NOMO-1 treated with dmso at 0.1 percent for 144 hours (cell line): ENCODE data around the gene MYH9.
"Not testable (repeated sequence)": the region's sequence is repeated elsewhere in the genome, so short reads cannot be mapped to it uniquely, and the experiment has no call there.

ENCODE experiments used
- DNase-seq: peaks from one replicate; lab custom pipeline; 2025; ENCODE audit not compliant: unreplicated experiment; lab: John Stamatoyannopoulos, UW

Gene MYH9

DNA sequence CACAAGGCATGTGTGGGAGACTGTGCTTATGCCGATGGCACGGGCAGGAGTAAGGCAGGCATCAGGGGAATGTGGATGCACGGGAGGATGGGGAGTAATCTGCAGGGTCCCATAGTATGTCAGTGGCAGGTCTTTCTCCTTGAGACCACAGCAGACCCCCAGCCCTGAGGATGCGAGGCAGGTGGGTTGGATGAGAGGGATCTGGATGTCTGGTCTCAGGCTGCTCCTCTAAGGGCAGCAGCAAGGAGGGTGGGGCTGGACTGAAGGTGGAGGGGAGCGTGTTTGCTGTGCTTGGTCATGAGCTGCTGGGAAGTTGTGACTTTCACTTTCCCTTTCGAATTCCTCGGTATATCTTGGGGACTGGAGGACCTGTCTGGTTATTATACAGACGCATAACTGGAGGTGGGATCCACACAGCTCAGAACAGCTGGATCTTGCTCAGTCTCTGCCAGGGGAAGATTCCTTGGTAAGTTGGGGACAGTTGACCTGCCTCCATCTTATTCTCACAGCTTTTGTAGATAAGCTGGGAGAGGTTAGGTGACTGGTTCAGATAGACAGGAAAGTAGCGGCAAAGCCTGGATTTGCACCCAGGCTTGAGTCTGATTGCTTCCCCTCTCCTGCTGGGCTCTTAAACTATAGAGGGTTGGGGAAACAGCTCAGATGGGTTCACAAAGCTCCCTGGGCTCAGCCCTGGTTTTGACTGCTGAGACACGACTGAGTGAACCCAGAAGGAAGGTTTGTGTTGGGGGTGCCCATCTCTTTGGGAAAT, 134.8 kb downstream of the MYH9 start, which contains the start of gene APOL1:
Gene APOL1 (plus strand): TSS at position 380 of the 769 bp plus-strand sequence. CDS start 1,823 bp downstream, outside the sequence.
- peak; percentile 43 for DNase-seq

DNA sequence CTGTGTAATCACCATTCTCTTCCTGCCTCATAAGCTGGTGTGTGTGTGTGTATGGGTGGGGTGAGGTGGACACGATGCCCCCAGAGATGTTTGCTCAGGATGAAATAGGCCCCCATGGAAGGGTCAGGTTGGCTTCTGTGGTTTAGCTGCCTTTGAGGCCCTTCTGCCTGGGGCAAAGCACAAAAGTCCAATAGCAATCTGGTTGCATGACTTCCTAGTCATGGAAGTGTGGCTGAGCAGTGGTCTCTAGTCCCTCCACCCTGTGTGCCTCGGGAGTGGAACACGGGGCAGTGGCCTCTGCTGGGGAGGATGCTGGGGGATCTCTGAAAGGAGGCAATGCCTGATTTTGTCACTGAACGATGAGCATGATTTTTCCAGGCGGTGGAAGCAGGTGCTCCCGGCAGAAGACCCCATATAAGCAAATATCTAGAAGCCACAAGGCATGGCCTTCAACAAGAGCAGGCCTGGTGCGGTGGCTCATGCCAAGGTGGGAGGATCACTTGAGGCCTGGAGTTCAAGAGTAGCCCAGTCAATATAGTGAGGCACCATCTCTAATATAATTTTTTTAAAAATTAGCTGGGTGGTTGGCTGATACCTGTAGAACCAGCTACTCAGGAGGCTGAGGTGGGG, 135.7 kb downstream of the MYH9 start:
- not testable (repeated sequence) for DNase-seq

DNA sequence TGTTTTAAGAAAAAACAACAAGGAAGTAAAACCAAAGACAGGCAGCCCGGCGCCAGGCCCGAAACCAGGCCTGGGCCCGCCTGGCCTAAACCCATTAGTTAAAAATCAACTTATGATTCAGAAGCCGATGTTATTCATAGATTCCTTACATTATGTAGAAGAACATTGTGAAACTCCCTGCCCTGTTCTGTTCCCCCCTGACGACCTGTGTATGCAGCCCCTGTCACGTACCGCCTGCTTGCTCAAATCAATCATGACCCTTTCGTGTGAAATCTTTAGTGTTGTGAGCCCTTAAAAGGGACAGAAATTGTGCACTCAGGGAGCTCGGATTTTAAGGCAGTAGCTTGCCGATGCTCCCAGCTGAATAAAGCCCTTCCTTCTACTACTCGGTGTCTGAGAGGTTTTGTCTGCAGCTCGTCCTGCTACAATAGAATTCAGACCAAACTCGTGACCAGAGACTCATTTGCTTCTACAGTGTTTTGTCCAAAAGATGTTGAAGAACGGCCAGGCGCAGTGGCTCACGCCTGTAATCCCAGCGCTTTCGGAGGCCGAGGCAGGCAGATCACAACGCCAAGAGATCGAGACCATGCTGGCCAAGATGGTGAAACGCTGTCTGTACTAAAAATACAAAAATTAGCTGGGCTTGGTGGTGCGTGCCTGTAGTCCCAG, 137.3 kb downstream of the MYH9 start:
- DNase-seq = not testable (repeated sequence)

DNA sequence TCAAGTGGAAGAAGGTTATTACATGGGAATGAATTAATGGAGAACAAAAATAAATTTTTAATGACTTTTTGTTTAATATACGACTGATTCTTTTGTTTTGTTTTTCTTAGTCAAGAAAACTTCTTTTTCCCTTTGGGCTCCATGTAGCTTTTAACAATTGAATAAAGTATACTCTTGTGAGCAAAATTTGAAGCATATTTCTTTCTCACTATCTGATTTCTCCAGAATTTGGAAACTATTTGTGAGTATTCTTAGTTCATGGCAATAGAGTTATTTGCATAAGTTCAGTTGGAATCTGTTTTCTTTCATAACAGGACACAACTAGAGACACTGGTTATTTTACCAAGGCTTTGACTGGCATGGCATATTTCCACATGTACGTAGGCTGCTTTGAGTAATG, 138.6 kb downstream of the MYH9 start:
- no peak for DNase-seq

DNA sequence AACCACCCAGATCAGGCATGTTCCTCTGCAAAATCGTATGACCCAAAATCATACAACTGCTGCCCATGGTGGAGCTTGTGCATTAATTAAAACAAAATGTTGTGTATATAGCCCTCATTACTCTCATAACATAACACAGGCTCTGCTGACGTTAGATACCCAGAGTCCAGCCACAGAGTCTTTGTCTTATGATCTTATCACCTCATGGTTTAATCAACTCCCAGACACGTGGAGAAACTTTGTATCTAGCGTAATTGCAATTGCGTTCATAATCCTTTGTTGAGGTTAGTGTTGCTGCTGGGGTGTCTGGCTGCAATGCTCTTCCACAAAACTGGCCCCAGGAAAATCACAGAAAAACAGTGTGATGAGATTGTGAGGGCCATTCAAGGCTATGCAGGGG, 139.8 kb downstream of the MYH9 start:
- DNase-seq = no peak

DNA sequence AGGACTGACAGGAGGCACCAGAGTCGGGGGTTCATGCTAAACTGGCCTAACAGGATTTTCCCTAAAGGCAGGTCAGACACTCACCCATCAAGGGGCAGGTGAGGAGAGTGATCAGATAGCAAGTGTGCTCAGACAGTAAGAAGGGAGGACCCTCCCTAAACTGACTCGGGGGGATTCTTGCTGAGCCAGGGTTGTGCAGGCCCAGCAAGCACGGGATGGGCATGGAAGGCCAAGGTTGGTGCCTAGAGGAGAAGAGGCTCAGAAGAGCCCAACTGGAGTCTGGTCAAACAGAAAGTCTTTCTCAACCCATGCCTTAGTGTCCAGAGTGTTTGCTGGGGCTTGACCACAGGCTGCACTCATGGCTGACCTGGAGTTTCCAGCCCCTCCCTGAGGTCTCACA, 141.0 kb downstream of the MYH9 start:
- no peak for DNase-seq

DNA sequence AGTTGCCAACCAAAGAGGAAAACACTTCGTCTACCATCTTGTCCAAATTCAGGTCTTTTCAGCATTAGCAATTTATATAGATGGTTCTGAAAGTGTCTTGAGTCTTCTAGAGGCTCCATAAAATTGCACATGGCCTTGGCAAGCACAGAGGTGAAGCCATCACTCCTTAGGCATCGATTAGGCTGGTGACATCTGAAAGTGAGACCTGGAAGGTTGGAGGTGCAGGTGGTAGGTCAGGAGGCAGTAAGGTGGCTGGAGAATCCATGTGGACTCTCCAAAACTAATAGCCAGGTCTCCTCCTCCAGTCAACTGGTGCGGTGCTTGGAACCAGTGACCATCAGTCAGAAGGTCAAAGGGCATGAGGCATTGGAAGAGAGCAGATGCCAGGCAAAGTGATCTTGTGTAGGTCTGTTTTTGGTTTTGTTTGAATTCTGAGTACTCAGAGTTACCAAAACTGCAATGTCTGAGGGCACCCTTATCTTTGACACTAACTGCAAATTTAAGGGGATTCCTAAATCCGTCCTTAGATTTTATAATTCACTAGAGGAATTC, 141.9 kb downstream of the MYH9 start:
- DNase-seq = no peak

DNA sequence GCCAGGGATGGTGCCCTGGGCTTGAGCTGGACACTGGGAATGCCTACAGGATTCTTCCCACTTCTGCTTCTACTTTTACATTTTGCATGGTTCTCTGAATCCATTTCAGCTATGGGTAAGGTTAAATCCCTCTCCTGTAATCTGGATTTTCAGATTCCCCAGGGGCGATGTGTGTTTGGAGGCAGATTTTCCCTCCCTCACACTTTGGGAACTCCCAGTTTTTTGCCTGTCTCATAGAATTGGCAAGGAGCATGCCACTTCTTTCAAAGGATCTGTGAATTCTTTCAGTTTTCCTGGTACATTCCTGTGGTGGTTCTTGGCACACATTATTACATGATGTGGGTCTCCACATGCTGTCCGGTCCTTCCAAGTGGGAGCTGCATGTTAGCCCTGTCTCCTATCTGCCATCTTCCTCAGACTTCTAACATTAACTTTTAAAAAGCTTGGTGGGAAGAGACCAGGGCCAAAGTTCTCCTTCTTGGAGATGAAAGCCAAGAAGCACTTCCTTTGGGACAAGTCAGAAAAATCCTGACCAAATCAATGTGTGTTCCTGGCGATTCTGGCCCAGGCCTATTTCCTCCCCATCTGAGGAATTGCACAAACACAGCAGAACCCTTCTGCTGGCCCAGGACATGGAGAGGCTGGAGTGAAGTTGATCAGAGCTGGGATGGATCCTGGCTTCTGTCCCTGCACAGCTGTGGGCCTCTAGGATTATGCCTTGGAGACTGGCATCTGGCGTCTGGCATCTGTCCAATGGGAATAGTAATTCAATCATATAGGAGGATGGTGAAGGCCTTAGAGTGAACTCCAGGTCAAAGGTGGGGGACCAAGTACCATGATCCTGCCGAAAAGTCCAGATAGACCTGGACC, 143.0 kb downstream of the MYH9 start:
- DNase-seq = no peak

DNA sequence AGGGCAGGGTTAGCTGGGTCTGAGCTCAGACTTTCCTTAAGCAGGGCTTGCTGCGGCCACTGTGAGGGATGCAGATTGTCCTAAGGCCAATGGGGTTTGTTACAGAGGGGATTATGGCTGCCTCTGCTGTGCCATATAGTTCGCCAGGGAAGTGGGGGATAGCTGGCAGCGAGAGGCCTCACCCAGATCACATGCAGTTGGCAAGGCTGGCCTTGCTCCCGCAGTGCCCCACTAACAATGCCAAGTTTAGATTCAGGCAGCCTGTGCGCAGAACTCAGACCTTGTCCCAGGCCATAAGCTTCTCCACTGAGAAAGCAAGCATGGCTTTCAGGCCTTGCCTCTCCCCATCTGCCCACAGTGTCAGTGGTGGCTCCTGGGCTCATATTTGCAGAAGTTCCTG, 143.8 kb downstream of the MYH9 start:
- DNase-seq = no peak

DNA sequence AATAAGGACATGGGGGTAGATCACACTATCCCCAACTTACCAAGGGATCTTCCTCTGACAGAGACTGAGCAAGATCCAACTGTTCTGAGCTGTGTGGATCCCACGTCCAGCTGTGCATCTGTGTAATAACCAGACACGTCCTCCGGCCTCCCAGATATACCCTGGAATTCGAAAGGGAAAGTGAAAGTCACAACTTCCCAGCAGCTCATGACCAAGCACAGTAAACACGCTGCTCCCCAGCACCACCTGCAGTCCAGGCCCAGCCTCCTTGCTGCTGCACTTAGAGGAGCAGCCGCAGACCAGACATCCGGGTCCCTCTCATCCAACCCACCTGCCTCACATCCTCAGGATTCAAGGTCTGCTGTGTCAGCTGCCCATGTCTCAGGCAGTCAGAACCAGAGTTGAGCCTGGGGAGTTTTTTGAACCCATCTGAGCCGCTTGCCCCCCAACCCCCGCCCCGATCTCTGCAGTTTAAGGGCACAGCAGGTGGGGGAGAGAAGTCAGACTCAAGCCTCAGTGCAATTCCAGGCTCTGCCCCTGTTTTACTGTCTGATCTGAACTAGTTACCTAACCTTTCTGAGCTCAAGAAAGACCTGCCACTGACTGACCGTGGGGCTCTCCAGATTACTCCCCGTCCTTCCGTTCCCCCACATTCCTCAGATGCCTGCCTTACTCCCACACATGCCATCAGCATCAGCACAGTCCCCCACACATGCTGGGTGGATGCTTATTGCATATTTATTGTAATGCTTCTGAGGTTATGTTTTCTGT, 148.2 kb downstream of the MYH9 start, which contains the start of gene APOL2:
Gene APOL2 (minus strand): TSS at position 127 of the 771 bp plus-strand sequence. CDS start 6,365 bp downstream, outside the sequence.
- peak; percentile 88 for DNase-seq

DNA sequence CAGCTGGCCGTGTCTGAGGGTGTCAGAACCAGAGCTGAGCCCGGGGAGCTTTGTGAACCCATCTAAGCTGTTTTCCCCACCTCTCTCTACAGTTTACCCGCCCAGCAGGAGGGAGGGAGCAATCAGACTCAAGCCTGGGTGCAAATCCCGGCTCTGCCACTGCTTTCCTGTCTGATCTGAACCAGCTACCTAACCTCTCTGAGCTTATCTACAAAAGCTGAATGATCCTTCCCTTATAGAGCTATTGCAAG, 148.7 kb downstream of the MYH9 start:
- no peak for DNase-seq

DNA sequence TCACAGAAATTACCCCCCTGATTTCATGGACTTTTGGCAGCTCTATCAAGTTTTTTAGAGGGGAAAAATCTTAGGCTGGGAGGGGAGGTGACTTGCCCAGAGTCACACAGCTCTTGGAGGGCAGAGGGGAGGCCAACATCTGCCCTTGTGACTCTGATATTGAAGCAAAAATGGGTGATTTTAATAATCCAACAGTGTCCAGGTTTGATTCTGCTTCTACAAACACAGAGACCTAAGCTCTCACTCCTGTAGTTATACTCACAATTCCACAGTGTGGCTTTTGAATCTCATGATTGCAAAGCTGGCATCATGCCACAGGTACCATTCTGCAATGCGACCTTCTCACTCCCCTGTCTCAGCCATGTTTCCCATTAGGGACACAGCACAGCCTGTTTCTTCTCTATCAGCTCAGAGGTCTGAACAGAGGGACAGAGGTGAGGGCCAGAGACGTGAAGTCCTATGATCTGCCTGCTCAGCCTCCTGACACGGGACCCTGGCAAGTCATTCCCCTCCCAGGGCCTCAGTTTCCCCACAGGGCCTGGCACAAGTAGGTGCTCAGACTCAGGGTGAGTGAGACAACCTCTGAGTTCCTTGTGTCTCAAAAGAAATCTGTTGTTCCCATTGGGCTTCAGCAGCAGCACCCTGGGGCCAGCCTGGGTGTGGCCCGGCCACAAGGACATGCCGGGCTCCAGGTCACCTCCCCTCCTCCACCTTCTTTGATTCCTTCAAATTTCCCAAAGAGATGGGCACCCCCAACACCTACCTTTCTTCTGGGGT, 149.2 kb downstream of the MYH9 start:
- no peak for DNase-seq

DNA sequence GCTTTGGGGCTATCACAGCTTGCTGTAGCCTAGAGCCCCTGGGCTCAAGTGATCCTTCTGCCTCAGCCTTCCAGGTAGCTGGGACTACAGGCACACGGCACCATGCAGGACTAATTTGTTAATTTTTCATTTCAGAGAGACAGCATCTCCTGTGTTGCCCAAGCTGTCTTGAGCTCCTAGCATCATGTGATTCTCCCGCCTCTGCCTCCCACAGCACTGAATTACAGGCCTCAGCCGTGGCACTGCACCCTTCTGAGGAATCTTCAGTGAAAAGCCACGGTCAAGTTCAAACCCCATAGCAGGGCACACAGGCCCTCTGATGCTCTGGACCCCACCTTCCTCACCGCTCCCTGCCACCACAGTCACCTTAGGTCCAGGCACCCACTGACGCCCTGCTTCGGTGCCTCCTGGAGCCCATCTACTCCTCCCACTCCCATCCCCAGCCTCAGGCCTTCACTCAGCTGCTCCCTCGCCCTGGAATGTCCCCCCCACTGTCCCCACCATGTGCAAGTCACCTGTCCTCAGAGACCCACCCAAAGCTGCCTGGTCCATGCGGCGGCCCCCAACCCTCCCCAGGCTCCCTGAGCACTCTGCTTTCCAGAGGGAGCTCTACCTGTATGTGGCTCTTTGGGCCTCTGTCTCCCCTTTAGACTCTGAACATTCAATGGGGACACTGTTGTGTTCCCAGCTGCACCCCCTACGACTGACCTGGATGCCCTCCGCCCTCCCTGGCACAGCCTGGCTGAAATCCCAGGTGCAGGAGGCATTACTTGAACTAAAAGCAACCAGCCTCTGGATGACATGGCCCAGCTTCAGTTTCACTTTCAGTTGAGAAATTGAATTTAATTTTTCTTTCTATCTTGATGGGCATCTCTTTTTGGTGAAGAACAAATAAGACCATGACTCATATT, 150.1 kb downstream of the MYH9 start:
- no peak for DNase-seq

DNA sequence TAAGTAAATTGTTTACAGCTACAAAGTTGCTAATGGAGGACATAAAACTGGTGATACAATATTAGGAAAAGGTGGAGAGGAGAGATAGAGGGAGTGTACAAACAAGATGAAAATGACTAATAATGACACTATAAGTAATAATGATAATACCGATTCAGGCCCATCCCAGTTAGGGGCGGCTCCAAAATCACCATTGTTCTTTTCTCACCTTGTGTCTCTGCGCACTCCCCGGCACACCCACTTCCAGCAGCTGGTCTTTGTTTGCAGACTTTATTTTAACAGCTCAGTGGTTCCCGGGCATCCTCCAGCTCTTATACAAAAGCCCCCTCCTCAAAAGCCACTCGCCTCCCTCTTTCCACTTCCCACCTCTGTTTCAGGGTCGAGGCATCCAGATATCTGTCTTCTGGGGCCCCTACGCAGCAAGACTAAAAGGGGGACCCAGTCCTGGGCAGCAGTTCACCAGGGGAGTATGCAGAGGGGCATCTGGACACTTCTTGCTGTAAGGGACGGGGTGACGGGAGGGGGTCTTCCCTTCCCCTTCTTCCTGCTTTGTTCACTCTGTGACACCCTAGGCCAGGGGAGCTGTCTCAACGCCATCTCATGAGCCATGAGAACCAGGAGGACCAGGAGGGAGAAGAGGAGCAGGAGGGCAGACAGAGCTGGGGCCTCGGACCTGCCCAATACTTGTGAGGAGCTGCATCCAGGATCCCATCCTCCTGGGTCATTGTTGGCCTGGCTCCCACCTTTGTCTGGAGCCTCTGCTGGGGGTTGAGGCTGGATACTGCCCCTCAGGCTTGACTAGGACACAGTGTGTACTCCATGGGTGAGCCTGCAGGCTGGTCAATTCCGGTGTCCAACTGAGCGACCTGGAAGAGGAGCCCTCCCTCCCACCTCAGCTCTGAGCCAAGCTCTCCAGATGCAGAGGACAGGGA, 151.1 kb downstream of the MYH9 start:
- no peak for DNase-seq

DNA sequence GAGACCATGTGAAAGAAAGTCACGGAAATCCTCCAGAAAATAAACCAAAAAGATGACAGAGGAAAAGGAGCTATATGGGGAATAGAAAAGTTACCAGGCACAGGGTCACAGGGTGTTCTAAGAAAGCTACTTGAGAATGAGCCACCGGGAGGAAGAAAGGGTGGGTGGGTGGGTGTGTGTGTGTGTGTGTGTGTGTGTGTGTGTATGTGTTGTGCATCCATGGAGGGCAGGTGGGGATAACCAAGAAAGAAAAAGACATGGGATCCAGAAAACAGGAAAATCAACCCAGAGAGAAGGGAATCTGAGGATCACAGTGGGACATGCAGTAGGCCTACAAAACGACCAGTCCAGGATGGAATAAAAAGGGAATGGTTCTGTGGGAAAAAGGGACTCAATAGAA, 152.2 kb downstream of the MYH9 start:
- DNase-seq = no peak

DNA sequence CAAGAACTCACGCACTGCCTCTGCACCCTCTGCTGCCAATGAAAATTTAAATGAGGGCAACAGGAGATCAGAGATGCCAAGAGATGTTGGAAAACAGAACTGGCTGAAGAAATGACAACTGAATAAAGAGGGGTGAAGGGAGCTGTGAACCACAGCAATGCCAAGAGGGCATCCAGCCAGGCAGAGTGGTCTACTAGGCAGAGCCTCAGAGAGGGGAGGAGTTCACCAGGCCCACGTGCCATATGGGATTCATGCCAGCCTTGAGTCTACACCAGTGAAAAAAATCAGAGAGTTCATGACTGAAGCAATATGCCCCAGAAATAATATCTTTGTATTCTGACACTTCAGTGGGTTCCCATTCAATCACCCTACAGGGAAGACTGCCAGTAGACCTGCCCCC, 152.8 kb downstream of the MYH9 start:
- DNase-seq = no peak

DNA sequence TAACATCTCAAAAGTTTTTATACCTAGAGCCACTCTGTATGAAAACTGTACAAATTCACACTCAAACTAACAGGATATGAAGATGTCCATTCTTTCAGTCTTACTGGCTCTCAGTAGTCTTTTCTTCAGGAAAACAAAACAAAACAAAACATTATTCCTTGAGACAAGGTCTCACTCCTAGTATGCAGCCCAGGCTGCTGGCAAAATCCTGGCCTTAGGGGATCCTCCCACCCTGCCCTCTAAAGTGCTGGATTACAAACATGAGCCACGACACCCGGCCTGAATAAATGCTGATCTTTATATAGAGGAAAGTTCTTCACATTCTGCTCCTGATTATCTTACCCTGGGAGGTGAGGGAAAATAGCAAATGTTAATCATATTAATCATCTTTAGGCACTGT, 153.6 kb downstream of the MYH9 start:
- no peak for DNase-seq
